ENCODE measurements around the gene TIMMDC1. TPM values are rescaled to one million over a fixed set of nuclear protein-coding genes. Genes with fewer than 3 reads are reported as not detected.

Gene TIMMDC1
- total and polyA plus RNA-seq, 2 of the 4 experiments (the other 2 are of a cell fraction), result 52.5 to 56.6 TPM

- no peaks in the 10 kb centered on the region for H3K9me3 ChIP-seq (ENCODE audit: control insufficient read depth, insufficient read depth, low read length)
- 83% methylated on average over 3 of the region's 4 CpGs; no CpG with 5 or more reads in 1 of the 2 experiments for WGBS, 2 experiments (ENCODE audit: extremely low coverage in 2 of 2, insufficient read length in 1 of 2)
- no peak overlapping the region for H2BK20ac ChIP-seq (ENCODE audit: low read depth, low read length)
- H3K9ac ChIP-seq (ENCODE audit: low read depth, low read length), result no peak overlapping the region
- no peak overlapping the region for H3K27ac ChIP-seq (ENCODE audit: insufficient read depth, low read length)
- no peaks in the 10 kb centered on the region for H3K79me1 ChIP-seq (ENCODE audit: low read depth in 1 of 2, low read length in 2 of 2)
- H3K18ac ChIP-seq (ENCODE audit: low read depth, low read length), result no peak overlapping the region
- dilution Hi-C loops (cut with HindIII; ENCODE audit: low sequenced_read_pairs, unreplicated experiment), result no loop called here
- in situ Hi-C loops (cut with MboI; ENCODE audit: low sequenced_read_pairs), result no loop called here
- no peak overlapping the region for H4K91ac ChIP-seq (ENCODE audit: insufficient read depth, low read depth, low read length)
- H4K5ac ChIP-seq (ENCODE audit: low read depth, low read length), result no peak overlapping the region
- no peak overlapping the region for H2AK9ac ChIP-seq (replicated peaks; ENCODE audit: low read depth, low read length, poor library complexity)
- no peak overlapping the region for H2BK120ac ChIP-seq (ENCODE audit: low read depth, low read length)
- no peak overlapping the region for H3K4me3 ChIP-seq (ENCODE audit: insufficient read depth, low read depth, low read length)
- no TSS peak for BruUV-seq (replicated peaks)
- no peak overlapping the region for H2BK5ac ChIP-seq (ENCODE audit: low read depth, low read length, poor library complexity, severe bottlenecking)
- no peak overlapping the region for H3K23ac ChIP-seq (ENCODE audit: low read depth, low read length)
- H3K4me1 ChIP-seq (ENCODE audit: control insufficient read depth, insufficient read depth, low read length), result no peaks in the 10 kb centered on the region
- H3K27me3 ChIP-seq (ENCODE audit: control insufficient read depth, insufficient read depth, low read length), result peaks cover 4% of the 10 kb centered on the region; the same call in 1 of the 2 replicates
- no peak overlapping the region for H3K4ac ChIP-seq (ENCODE audit: low read depth, low read length)
- H2BK15ac ChIP-seq (ENCODE audit: low read depth, low read length), result no peak overlapping the region
- no peak overlapping the region for H3K56ac ChIP-seq (ENCODE audit: extremely low read depth, insufficient read depth, low read length)
- no peaks in the 10 kb centered on the region for H3K9me1 ChIP-seq (ENCODE audit: insufficient read depth, low read length)
- no peaks in the 10 kb centered on the region for H3K36me3 ChIP-seq (ENCODE audit: control insufficient read depth, insufficient read depth, low read length)
- H2AFZ ChIP-seq (replicated peaks; ENCODE audit: low read length, poor library complexity), result no peak overlapping the region
- no peak overlapping the region for H4K8ac ChIP-seq (ENCODE audit: low read depth in 2 of 2, low read length in 2 of 2)
- ChIA-PET CTCF (no interaction called here), POLR2A (ENCODE audit: unreplicated experiment) (no interaction called here)
- H3K14ac ChIP-seq (replicated peaks; ENCODE audit: low read depth, low read length), result no peak overlapping the region
- H3K4me2 ChIP-seq (ENCODE audit: low read depth, low read length), result no peak overlapping the region
- TF ChIP-seq BHLHE40 (IDR thresholded peaks at IDR 0.05; ENCODE audit: low read depth, low read length), result no peak
- TF ChIP-seq FOS (IDR thresholded peaks at IDR 0.05; ENCODE audit: low read depth, low read length), result no peak
- TF ChIP-seq NFE2L2 (IDR thresholded peaks at IDR 0.05; ENCODE audit: low read depth, low read length), result no peak
- no peak for TF ChIP-seq CEBPB (IDR thresholded peaks at IDR 0.05; ENCODE audit: low read depth, low read length)
- TF ChIP-seq ELK1 (IDR thresholded peaks at IDR 0.05; ENCODE audit: borderline replicate concordance, low read depth, low read length), result no peak
- TF ChIP-seq CTCF (conservative IDR thresholded peaks at IDR 0.05; ENCODE audit: low read depth, low read length), result no peak
- TF ChIP-seq MAZ (IDR thresholded peaks at IDR 0.05; ENCODE audit: borderline replicate concordance, low read depth, low read length), result no peak
- no peak for TF ChIP-seq USF2 (IDR thresholded peaks at IDR 0.05; ENCODE audit: low read depth, low read length)
- no peak for TF ChIP-seq POLR2A (IDR thresholded peaks at IDR 0.05; ENCODE audit: low read depth, low read length)
- TF ChIP-seq MAFK (IDR thresholded peaks at IDR 0.05; ENCODE audit: low read depth, low read length), result no peak
- TF ChIP-seq RFX5 (IDR thresholded peaks at IDR 0.05; ENCODE audit: low read depth, low read length), result no peak
- TF ChIP-seq SMC3 (IDR thresholded peaks at IDR 0.05; ENCODE audit: low read depth, low read length), result no peak
- no peak for TF ChIP-seq RAD21 (IDR thresholded peaks at IDR 0.05; ENCODE audit: low read length)
- TF ChIP-seq CHD1 (IDR thresholded peaks at IDR 0.05; ENCODE audit: low read depth, low read length), result no peak
- TF ChIP-seq MXI1 (IDR thresholded peaks at IDR 0.05; ENCODE audit: borderline replicate concordance, low read depth, low read length), result no peak
- no peak for TF ChIP-seq RCOR1 (IDR thresholded peaks at IDR 0.05; ENCODE audit: insufficient replicate concordance, low read length)
- intact Hi-C loops (cut with micrococcal nuclease), result no loop called here
- no peak overlapping the region for H2AK5ac ChIP-seq (ENCODE audit: low read depth, low read length)
- ATAC-seq (ENCODE audit: low read depth) (no peak), DNase-seq (no peak)
- H4K20me1 ChIP-seq (ENCODE audit: insufficient read depth, low read length), result no peaks in the 10 kb centered on the region
These were observed 70.8 kb downstream of the TIMMDC1 start for GRCh38 chr3:119569156-119569555.

All from IMR-90 (cell line).